Activated CD8-positive, alpha-beta memory T cell treated with anti-CD3 and anti-CD28 coated beads for 1 hour (primary cell): ENCODE measurements around the gene INVS.
"Not testable (repeated sequence)": the region's sequence is repeated elsewhere in the genome, so short reads cannot be mapped to it uniquely, and the experiment has no call there.

Source experiments
- DNase-seq, 2 donors: peaks; one replicate each; pipeline ENCODE4 v3.0.0-alpha.2; 2020; ENCODE audit warnings: low read depth in 1 of 2; ENCODE audit errors: extremely low read depth in 1 of 2

Gene INVS

GRCh38 chr9:100308965-100309564, 210.0 kb downstream of the INVS start:
- DNase-seq = no peak

GRCh38 chr9:100309992-100310391, 210.9 kb downstream of the INVS start:
- no peak for DNase-seq

- no peak for DNase-seq
These were observed 216.5 kb downstream of the INVS start for GRCh38 chr9:100315561-100315960.

GRCh38 chr9:100317706-100318105, 218.7 kb downstream of the INVS start:
- no peak for DNase-seq

GRCh38 chr9:100322954-100323536, 224.0 kb downstream of the INVS start:
- DNase-seq = no peak

- DNase-seq = no peak
These were observed 225.7 kb downstream of the INVS start for GRCh38 chr9:100324594-100325200.

GRCh38 chr9:100338736-100339135, 239.7 kb downstream of the INVS start:
- DNase-seq = not testable (repeated sequence)

GRCh38 chr9:100340224-100340623, 241.2 kb downstream of the INVS start:
- no peak for DNase-seq

- DNase-seq = no peak
These were observed 242.8 kb downstream of the INVS start for GRCh38 chr9:100341889-100342288.

- no peak for DNase-seq
These were observed 247.8 kb downstream of the INVS start for GRCh38 chr9:100346836-100347235.

GRCh38 chr9:100350188-100350587, 251.1 kb downstream of the INVS start:
- no peak for DNase-seq
